ENCODE measurements around the gene FBXL5. TPM values are rescaled to one million over a fixed set of nuclear protein-coding genes. Genes with fewer than 3 reads are reported as not detected.

Gene FBXL5
- total and polyA plus RNA-seq, 2 donors (not counting 1 experiment from before 2014, with no cell fraction given) = 21.2 to 41.0 TPM

DNA sequence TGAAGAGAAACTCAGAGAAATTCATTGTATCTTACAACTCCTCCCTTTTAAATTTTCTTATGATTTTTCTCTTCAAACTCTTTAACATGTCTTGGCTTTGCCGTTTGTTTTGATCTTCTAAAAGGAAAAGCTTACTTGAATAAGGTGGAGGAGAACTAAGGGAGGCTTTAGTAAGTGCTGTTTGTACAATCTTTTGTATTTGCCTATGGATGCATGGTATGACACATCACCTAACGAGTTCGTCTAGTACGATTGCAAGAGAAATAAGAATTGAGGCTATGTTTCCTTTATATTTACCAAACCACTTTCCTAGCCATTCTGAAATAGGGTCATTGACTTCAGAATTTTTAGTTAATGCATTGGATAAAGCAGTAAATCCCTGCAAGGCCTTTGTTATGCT, 39.3 kb upstream of the FBXL5 start:
- TF ChIP-seq, protein P1, sequence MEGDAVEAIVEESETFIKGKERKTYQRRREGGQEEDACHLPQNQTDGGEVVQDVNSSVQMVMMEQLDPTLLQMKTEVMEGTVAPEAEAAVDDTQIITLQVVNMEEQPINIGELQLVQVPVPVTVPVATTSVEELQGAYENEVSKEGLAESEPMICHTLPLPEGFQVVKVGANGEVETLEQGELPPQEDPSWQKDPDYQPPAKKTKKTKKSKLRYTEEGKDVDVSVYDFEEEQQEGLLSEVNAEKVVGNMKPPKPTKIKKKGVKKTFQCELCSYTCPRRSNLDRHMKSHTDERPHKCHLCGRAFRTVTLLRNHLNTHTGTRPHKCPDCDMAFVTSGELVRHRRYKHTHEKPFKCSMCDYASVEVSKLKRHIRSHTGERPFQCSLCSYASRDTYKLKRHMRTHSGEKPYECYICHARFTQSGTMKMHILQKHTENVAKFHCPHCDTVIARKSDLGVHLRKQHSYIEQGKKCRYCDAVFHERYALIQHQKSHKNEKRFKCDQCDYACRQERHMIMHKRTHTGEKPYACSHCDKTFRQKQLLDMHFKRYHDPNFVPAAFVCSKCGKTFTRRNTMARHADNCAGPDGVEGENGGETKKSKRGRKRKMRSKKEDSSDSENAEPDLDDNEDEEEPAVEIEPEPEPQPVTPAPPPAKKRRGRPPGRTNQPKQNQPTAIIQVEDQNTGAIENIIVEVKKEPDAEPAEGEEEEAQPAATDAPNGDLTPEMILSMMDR (IDR thresholded peaks at IDR 0.05) = no peak
- no peak for TF ChIP-seq EZH2 (IDR thresholded peaks at IDR 0.05; ENCODE audit: borderline replicate concordance, insufficient read depth, low read depth, low read length, poor library complexity, severe bottlenecking)
- ChIA-PET CTCF (no interaction called here), POLR2A (no interaction called here)
- H3K4me3 Mint-ChIP-seq = no peak overlapping the region
- H3K27ac Mint-ChIP-seq = no peak overlapping the region
- peaks cover 0 to 3% (median 0%) of the 10 kb centered on the region in 3 donors for H3K9me3 ChIP-seq (ENCODE audit: control extremely low read depth in 1 of 3, control insufficient read depth in 2 of 3, insufficient read depth in 1 of 3, low read length in 2 of 3)
- H2AFZ ChIP-seq (ENCODE audit: insufficient read depth, low read depth, low read length, poor library complexity, severe bottlenecking) = no peak overlapping the region
- no peaks in the 10 kb centered on the region for H3K4me1 ChIP-seq (ENCODE audit: control insufficient read depth in 2 of 2, insufficient read depth in 2 of 2, low read length in 2 of 2)
- no peak overlapping the region for H3K27ac ChIP-seq (ENCODE audit: low read length in 2 of 2)
- no peak overlapping the region for H3K9ac ChIP-seq (ENCODE audit: low read length)
- H3K27me3 ChIP-seq (replicated peaks in 1 of 4; ENCODE audit: control extremely low read depth in 1 of 4, control insufficient read depth in 3 of 4, insufficient read depth in 4 of 4, low read length in 3 of 4) = no peaks in the 10 kb centered on the region
- DNase-seq (no peak), ATAC-seq (ENCODE audit: low read depth) (no peak)
- no CpG with 5 or more reads among the region's 4 CpGs for WGBS (ENCODE audit: insufficient coverage)
- no peaks in the 10 kb centered on the region for H4K20me1 ChIP-seq (ENCODE audit: control insufficient read depth, insufficient read depth, low read length, poor library complexity, severe bottlenecking)
- H3K4me3 ChIP-seq (ENCODE audit: control extremely low read depth in 1 of 5, extremely low read depth in 1 of 5, insufficient read depth in 1 of 5, low read depth in 2 of 5, low read length in 4 of 5) = no peak overlapping the region
- peaks cover 13% of the 10 kb centered on the region for H3K27me3 Mint-ChIP-seq
- no peaks in the 10 kb centered on the region for H3K36me3 ChIP-seq (replicated peaks in 1 of 2; ENCODE audit: control extremely low read depth in 1 of 2, control insufficient read depth in 1 of 2, extremely low read depth in 1 of 2, insufficient read depth in 2 of 2, low read length in 1 of 2)
- no peaks in the 10 kb centered on the region for H3K4me1 Mint-ChIP-seq
- no peak overlapping the region for H3K4me2 ChIP-seq (replicated peaks; ENCODE audit: low read depth, low read length, poor library complexity, severe bottlenecking)
- no peaks in the 10 kb centered on the region for H3K79me2 ChIP-seq (ENCODE audit: control insufficient read depth, insufficient read depth, low read length)
- no peaks in the 10 kb centered on the region for H3K9me3 Mint-ChIP-seq (ENCODE audit: insufficient read depth)
- intact Hi-C loops (cut with micrococcal nuclease) = no loop called here

DNA sequence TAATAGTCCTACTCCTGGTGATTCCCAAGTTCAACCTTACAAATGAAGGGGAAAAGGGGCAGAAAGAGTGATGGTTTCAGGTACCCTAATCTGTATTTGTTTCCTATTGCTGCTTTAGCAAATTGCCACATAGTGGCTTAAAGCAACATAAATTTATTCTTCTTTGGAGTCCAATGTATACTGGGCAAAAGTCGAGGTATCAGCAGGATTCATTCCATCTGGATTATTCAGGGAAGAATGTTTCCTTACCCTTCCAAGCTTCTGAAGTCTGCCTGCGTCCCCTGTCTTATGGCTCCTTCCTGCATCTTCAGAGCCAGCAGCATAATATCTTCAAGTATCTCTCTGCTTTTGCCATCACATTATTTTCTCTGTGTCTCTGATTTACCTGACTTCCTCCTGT, 37.4 kb upstream of the FBXL5 start:
- no peak overlapping the region for H3K4me3 Mint-ChIP-seq
- H3K79me2 ChIP-seq (ENCODE audit: control insufficient read depth, insufficient read depth, low read length) = no peaks in the 10 kb centered on the region

More for the DNA sequence above, 37.4 kb upstream of the FBXL5 start:
- peaks cover 1 to 5% of the 10 kb centered on the region in 2 experiments for H3K36me3 ChIP-seq (replicated peaks in 1 of 2; ENCODE audit: control extremely low read depth in 1 of 2, control insufficient read depth in 1 of 2, extremely low read depth in 1 of 2, insufficient read depth in 2 of 2, low read length in 1 of 2)
- H3K9me3 ChIP-seq (ENCODE audit: control extremely low read depth in 1 of 3, control insufficient read depth in 2 of 3, insufficient read depth in 1 of 3, low read length in 2 of 3) = no peaks in the 10 kb centered on the region
- DNase-seq (no peak), ATAC-seq (ENCODE audit: low read depth) (no peak)
- H3K9ac ChIP-seq (ENCODE audit: low read length) = no peak overlapping the region
- intact Hi-C loops (cut with micrococcal nuclease) = no loop called here
- TF ChIP-seq, protein P1 (IDR thresholded peaks at IDR 0.05) = no peak
- TF ChIP-seq EZH2 (IDR thresholded peaks at IDR 0.05; ENCODE audit: borderline replicate concordance, insufficient read depth, low read depth, low read length, poor library complexity, severe bottlenecking) = no peak
- H3K4me1 ChIP-seq (ENCODE audit: control insufficient read depth in 2 of 2, insufficient read depth in 2 of 2, low read length in 2 of 2) = no peaks in the 10 kb centered on the region
- no peak overlapping the region for H3K4me2 ChIP-seq (replicated peaks; ENCODE audit: low read depth, low read length, poor library complexity, severe bottlenecking)
- H3K27me3 ChIP-seq (replicated peaks in 1 of 4; ENCODE audit: control extremely low read depth in 1 of 4, control insufficient read depth in 3 of 4, insufficient read depth in 4 of 4, low read length in 3 of 4) = no peaks in the 10 kb centered on the region
- Mint-ChIP-seq H3K4me1 (no peaks in the 10 kb centered on the region), H3K27me3 (peaks cover 6% of the 10 kb centered on the region), H3K27ac (no peak overlapping the region), H3K9me3 (ENCODE audit: insufficient read depth) (no peaks in the 10 kb centered on the region)
- no peak overlapping the region for H3K27ac ChIP-seq (ENCODE audit: low read length in 2 of 2)
- H3K4me3 ChIP-seq (ENCODE audit: control extremely low read depth in 1 of 5, extremely low read depth in 1 of 5, insufficient read depth in 1 of 5, low read depth in 2 of 5, low read length in 4 of 5) = no peak overlapping the region
- ChIA-PET CTCF (no interaction called here), POLR2A (no interaction called here)
- no peaks in the 10 kb centered on the region for H4K20me1 ChIP-seq (ENCODE audit: control insufficient read depth, insufficient read depth, low read length, poor library complexity, severe bottlenecking)
- H2AFZ ChIP-seq (ENCODE audit: insufficient read depth, low read depth, low read length, poor library complexity, severe bottlenecking) = no peak overlapping the region
- WGBS (ENCODE audit: insufficient coverage) = 100% methylated on average over 2 of the region's 2 CpGs
